Tibial artery (tissue), 4 donors: Measurements from ENCODE around the gene PSMA5.

ENCODE experiments used
- DNase-seq, 2 donors: peaks; one replicate each; pipeline ENCODE4 v3.0.0-alpha.2; 2019
- H3K27ac ChIP-seq, 2 donors: fragments of 200-600 bp; sonication (generic) in 1 of 2; 1 replicate in 1 of 2; 2 replicates in 1 of 2; pipeline ENCODE4 v1.5.1; 2018 to 2019; ENCODE audit warnings: mild to moderate bottlenecking in 1 of 2
- H3K27me3 ChIP-seq, 2 donors: fragments of 200-600 bp; sonication (generic) in 1 of 2; one replicate each; pipeline versions ENCODE4 v1.5.1 to v1.6.0; 2016 to 2019
- H3K36me3 ChIP-seq, 3 donors: fragments of 200-600 bp; sonication (generic) in 2 of 3; one replicate each; pipeline ENCODE4 v1.5.1; 2016 to 2019; ENCODE audit warnings: mild to moderate bottlenecking in 2 of 3
- H3K4me1 ChIP-seq, 4 donors: fragments of 200-600 bp; sonication (generic) in 2 of 4; 1 replicate in 3 of 4; 2 replicates in 1 of 4; pipeline ENCODE4 v1.5.1; 2016 to 2019
- H3K4me3 ChIP-seq, 2 donors: fragments of 200-600 bp; sonication (generic) in 1 of 2; 1 replicate in 1 of 2; 2 replicates in 1 of 2; pipeline ENCODE4 v1.5.1; 2018 to 2019; ENCODE audit warnings: mild to moderate bottlenecking in 2 of 2
- H3K9me3 ChIP-seq, 3 donors: fragments of 200-600 bp; sonication (generic) in 1 of 3; one replicate each; pipeline ENCODE4 v1.5.1; 2016 to 2019
- intact Hi-C: fragments of 100-400 bp; cut with DNase I; formaldehyde crosslinking; loops from one replicate; pipeline ENCODE4 v1.15.0; 2023; ENCODE audit warnings: low total_unique reads
- TF ChIP-seq, protein P1 (sequence below), 2 experiments: fragments of 200-600 bp in 1 of 2; fragments of 450-650 bp in 1 of 2; IDR thresholded peaks; one replicate each; pipeline ENCODE4 v1.5.1; 2017 to 2019; ENCODE audit warnings: antibody characterized with exemption in 2 of 2, mild to moderate bottlenecking in 1 of 2, moderate library complexity in 1 of 2

Gene PSMA5

DNA sequence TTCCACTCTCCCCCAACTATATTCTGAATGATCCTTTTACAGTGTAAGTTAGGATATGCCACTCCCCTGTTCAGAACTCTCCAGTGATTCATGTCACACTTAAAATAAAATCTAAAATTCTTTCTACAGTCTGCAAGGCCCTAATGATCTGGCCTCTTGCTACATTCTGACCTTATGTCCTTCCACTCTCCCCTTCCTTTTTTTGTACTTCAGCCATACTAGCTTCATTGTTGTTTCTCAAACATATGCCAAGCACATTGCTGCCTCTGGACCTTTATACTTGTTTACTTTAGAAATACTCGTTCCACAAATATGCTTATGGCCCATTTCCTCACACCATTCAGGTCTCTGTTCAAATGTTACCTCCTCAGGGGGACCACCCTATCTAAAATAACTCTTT is 14.8 kb upstream of the PSMA5 start:
- Histone ChIP-seq H3K4me1 (peaks cover 0 to 12% (median 0%) of the 10 kb centered on the region in 4 donors), H3K36me3 (no peaks in the 10 kb centered on the region), H3K27me3 (peaks cover 0 to 20% of the 10 kb centered on the region in 2 donors), H3K4me3 (no peak overlapping the region), H3K27ac (no peak overlapping the region), H3K9me3 (no peaks in the 10 kb centered on the region)
- DNase-seq = no peak
- intact Hi-C loops = no loop called here
- TF ChIP-seq, protein P1, sequence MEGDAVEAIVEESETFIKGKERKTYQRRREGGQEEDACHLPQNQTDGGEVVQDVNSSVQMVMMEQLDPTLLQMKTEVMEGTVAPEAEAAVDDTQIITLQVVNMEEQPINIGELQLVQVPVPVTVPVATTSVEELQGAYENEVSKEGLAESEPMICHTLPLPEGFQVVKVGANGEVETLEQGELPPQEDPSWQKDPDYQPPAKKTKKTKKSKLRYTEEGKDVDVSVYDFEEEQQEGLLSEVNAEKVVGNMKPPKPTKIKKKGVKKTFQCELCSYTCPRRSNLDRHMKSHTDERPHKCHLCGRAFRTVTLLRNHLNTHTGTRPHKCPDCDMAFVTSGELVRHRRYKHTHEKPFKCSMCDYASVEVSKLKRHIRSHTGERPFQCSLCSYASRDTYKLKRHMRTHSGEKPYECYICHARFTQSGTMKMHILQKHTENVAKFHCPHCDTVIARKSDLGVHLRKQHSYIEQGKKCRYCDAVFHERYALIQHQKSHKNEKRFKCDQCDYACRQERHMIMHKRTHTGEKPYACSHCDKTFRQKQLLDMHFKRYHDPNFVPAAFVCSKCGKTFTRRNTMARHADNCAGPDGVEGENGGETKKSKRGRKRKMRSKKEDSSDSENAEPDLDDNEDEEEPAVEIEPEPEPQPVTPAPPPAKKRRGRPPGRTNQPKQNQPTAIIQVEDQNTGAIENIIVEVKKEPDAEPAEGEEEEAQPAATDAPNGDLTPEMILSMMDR (IDR thresholded peaks at IDR 0.05) = no peak

DNA sequence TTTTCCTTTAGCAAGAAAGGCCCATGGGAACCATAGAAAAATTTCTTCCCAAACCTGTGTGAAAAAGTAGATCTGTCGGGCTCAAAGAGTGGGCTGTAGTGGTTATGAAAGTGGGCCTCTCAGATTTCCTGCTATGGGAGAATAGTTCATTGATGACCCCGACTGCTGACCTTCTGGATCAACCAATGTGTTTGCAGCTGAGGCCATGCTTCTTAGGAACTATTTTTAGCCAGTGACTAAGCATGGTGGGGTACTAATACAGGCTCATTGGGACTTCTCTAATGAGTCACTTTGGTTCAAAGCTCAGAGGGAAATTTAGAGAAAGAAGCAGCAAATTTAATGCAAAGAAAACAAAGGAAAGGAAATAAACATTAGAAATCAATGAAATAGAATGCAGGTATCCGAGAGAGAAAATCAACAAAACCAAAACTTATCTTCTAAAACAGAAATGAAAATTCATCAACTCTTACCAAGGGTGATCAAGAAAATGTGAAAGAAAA is 12.6 kb upstream of the PSMA5 start:
- Histone ChIP-seq H3K27me3 (peaks cover 0 to 14% of the 10 kb centered on the region in 2 donors), H3K36me3 (no peaks in the 10 kb centered on the region), H3K4me1 (peaks cover 0 to 12% (median 0%) of the 10 kb centered on the region in 4 donors), H3K9me3 (no peaks in the 10 kb centered on the region), H3K27ac (peak overlapping the region in 1 of 2 donors; percentile 2), H3K4me3 (no peak overlapping the region)
- TF ChIP-seq, protein P1 (IDR thresholded peaks at IDR 0.05) = no peak
- DNase-seq = no peak
- intact Hi-C loops = no loop called here

DNA sequence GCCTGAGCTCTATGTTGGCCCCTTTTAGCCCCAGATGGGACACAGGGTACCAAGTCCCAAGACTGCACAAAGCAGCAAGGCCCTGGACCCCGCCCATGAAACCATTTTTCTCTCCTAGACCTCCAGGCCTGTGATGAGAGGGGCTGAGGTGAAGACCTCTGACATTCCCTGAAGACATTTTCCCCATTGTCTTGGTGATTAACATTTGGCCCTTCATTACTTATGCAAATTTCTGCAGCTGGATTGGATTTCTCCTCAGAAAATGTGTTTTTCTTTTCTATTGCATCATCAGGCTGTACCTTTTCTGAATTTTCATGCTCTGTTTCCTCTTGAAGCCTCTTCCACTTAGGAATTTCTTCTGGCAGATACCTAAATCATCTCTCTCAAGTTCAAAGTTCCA is 8.2 kb upstream of the PSMA5 start:
- Histone ChIP-seq H3K4me3 (no peak overlapping the region), H3K9me3 (no peaks in the 10 kb centered on the region), H3K27ac (no peak overlapping the region), H3K36me3 (no peaks in the 10 kb centered on the region), H3K4me1 (peaks cover 0 to 12% (median 0%) of the 10 kb centered on the region in 4 donors), H3K27me3 (peaks cover 0 to 7% of the 10 kb centered on the region in 2 donors)
- TF ChIP-seq, protein P1 (IDR thresholded peaks at IDR 0.05) = no peak
- intact Hi-C loops = no loop called here
- DNase-seq = no peak

DNA sequence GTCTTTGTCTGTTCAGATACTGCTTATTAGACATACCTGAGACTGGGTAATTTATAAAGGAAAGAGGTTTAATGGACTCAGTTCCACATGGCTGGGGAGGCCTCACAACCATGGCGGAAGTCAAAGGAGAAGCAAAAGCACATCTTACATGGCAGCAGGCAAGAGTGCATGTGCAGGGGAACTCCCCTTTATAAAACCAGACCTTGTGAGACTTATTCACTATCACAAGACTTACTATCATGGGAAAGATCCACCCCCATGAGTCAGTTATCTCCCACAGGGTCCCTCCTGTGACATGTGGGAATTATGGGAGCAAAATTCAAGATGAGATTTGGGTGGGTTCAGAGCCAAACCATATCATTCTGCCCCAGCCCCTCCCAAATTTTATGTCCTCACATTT is 7.1 kb upstream of the PSMA5 start:
- Histone ChIP-seq H3K4me1 (peaks cover 0 to under 1% (median 0%) of the 10 kb centered on the region in 4 donors), H3K27me3 (peaks cover 0 to 7% of the 10 kb centered on the region in 2 donors), H3K36me3 (no peaks in the 10 kb centered on the region), H3K4me3 (no peak overlapping the region), H3K27ac (no peak overlapping the region), H3K9me3 (no peaks in the 10 kb centered on the region)
- intact Hi-C loops = no loop called here
- TF ChIP-seq, protein P1 (IDR thresholded peaks at IDR 0.05) = no peak
- no peak for DNase-seq

DNA sequence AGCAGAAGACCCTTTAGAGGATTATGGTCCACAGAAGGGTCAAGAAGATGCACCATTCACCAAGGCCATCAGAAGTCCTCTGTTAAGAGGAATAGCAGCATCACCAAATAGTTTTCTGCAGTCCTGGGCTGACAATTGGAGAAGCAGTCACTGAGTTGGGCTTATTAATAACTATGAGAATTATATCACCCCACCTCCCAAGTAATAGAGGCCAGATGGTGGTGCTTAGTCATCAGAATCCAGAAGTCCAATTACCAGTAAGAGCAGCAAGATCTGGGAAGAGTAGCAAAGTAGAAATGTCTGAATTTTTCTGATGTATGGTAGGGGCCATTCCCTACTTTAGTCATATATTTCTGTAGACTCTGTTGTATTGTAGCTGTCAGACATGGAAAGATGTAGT is 6.1 kb upstream of the PSMA5 start:
- DNase-seq = no peak
- Histone ChIP-seq H3K9me3 (no peaks in the 10 kb centered on the region), H3K4me1 (peaks cover 0 to 9% (median 5%) of the 10 kb centered on the region in 4 donors), H3K36me3 (no peaks in the 10 kb centered on the region), H3K27ac (no peak overlapping the region), H3K4me3 (no peak overlapping the region), H3K27me3 (peaks cover 0 to 7% of the 10 kb centered on the region in 2 donors)
- intact Hi-C loops = no loop called here
- TF ChIP-seq, protein P1 (IDR thresholded peaks at IDR 0.05) = no peak

DNA sequence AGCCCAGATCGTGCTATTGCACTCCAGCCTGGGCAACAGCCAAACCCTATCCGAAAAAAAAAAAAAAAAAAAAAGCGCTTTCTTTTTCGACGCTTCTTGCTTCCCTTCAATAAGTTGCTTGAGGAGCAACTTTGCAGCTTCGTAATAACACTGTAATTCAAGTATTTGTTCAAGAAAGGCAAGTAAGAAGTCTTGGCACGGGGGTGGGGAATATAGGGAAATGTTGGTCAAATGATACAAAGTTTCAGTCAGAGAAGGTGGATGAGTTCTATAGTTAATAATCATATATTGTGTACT is 871 bp upstream of the PSMA5 start:
- Histone ChIP-seq H3K27ac (peak overlapping the region; percentile 90 to 95), H3K4me3 (peak overlapping the region; percentile 83 to 92), H3K4me1 (peaks cover 0 to 33% (median 19%) of the 10 kb centered on the region in 4 donors), H3K9me3 (no peaks in the 10 kb centered on the region), H3K36me3 (no peaks in the 10 kb centered on the region), H3K27me3 (no peaks in the 10 kb centered on the region)
- intact Hi-C loops = loop anchor here (5.0 to 10.0 kb wide), 2 partner anchors 40 to 108 kb away; partner anchors contain the start of genes GPR61 and SYPL2
- no peak for DNase-seq
- TF ChIP-seq, protein P1 (IDR thresholded peaks at IDR 0.05) = no peak
